Measurements from ENCODE around the gene EXOG.
A peak's percentile ranks its signal among the peaks of the same experiment; 100 is the strongest.

Gene EXOG

DNA sequence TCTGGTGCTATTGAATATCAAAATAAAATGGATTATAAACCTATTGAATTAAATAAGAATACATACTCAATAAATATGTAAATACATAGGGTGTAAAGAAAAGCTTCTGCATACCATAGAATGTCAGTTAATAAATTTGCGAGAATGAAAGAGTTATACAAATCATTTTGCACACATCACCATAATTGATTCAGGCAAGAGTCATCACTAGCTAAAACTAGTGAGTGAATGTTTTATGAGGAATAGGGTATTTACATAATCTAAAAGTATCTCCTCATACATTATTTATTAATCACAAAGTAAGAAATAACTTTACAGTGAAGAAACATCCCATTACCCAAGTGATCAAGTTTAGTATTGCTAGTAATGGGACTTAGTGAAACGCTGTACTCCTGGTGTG, 13.6 kb downstream of the EXOG start:
- DNase-seq (ENCODE audit: low read depth, low spot score) = no peak

GRCh38 chr3:38510631-38511030, 14.5 kb downstream of the EXOG start:
- no peak for DNase-seq (ENCODE audit: low read depth, low spot score)

DNA sequence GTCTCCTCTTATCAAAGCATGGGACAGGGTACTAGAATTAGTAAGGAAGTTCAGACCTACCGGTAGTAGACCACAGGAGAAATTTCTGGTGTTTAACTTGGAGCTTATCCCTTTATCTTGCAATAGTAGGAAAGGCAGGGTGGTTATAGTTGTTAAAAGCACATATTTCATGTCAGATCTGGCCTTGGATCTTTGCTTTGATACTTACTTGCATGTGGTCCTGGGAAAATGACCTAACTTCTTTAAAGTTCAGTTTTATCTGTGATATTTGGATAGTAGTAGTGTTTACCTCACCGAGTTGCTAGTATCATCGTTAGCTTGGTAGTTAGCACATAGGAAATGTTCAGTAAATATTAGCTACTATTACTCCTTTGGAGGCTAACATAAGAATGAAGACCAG, 15.4 kb downstream of the EXOG start:
- no peak for DNase-seq (ENCODE audit: low read depth, low spot score)

DNA sequence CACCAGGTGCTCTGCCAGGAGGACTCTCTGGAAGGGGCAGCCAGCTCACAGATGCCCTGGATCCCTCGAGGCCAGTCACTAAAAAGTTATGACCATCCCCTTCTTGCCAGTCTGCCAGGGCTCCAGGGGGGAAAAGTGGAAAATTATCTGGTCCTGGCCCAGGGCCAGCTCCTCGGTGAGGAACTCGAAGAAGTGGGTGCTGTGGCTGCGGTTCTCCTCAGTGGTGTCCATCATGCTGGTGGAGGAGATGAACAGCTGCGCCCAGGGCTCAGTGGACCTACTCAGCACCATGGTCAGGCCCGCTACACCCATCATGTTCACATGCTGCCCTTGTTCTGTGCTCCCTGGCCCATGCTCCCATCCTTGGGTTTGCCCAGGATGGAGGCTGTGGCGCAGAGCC, 19.2 kb downstream of the EXOG start:
- no peak for DNase-seq (ENCODE audit: low read depth, low spot score)

DNA sequence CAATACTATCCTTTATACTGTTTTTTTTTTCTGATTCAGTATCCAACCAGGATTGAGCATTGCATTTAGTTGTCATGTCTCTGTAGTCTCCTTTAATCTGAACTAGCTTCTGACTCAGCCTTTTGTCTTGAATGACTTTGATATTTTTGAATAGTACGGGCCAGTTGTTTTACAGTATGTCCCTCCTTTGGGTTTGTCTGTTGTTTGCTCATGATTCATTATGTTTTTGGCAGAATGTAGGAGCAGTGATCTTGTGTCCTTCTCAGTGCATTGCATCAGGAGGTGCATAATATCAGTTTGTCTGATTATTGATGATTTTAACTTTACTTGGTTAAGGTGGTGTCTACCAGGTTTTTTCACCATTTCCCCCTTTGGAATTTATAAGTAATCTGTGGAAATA, 20.5 kb downstream of the EXOG start:
- DNase-seq (ENCODE audit: low read depth, low spot score) = no peak

- DNase-seq (ENCODE audit: low read depth, low spot score) = no peak
These were observed 22.9 kb downstream of the EXOG start for GRCh38 chr3:38519000-38519399.

GRCh38 chr3:38519651-38520050, 23.5 kb downstream of the EXOG start:
- no peak for DNase-seq (ENCODE audit: low read depth, low spot score)

GRCh38 chr3:38521391-38521987, 25.3 kb downstream of the EXOG start:
- DNase-seq (ENCODE audit: low read depth, low spot score) = peak; percentile 45

GRCh38 chr3:38522002-38522401, 25.9 kb downstream of the EXOG start:
- DNase-seq (ENCODE audit: low read depth, low spot score) = no peak

GRCh38 chr3:38524141-38524739, 28.1 kb downstream of the EXOG start:
- DNase-seq (ENCODE audit: low read depth, low spot score) = no peak

DNA sequence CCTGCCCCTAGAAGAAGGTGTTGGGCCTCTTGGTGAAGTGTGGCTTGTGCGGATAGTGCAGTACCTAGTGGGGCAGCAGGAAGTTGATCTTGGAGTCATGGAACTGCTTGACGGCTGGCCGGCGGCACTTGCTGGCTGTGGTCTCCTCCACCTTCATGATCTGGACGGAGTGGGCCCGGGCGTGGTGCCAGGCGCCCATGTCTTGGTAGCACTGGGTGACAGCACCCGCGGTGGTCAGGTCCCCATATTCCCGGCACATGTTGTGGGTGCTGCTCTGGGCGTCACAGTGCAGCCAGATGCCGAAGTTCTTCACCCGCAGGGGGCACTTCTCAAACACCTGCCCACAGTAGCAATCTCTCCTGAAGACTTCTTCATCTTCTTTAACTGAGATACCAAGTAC, 30.7 kb downstream of the EXOG start:
- DNase-seq (ENCODE audit: low read depth, low spot score) = no peak

GRCh38 chr3:38528457-38528856, 32.3 kb downstream of the EXOG start:
- no peak for DNase-seq (ENCODE audit: low read depth, low spot score)

DNA sequence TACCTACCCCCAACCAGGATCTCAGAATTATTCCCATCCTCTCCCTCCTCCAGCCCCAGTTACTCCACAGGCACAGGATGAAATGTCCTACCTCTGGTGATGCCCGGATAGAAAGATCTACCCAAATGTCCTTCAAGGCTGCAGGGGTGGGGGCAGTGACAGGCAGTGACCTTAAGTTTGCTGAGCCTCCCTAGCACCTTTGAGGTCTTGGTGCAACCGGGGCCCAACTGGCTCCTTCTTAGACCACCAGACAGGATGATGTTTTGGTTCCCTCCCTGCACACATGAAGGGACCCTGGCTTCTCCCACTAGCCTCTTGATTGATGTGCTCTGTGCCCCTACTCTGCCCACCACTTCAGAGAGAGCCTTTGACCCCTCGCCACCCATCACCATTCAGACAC, 36.4 kb downstream of the EXOG start:
- no peak for DNase-seq (ENCODE audit: low read depth, low spot score)

DNA sequence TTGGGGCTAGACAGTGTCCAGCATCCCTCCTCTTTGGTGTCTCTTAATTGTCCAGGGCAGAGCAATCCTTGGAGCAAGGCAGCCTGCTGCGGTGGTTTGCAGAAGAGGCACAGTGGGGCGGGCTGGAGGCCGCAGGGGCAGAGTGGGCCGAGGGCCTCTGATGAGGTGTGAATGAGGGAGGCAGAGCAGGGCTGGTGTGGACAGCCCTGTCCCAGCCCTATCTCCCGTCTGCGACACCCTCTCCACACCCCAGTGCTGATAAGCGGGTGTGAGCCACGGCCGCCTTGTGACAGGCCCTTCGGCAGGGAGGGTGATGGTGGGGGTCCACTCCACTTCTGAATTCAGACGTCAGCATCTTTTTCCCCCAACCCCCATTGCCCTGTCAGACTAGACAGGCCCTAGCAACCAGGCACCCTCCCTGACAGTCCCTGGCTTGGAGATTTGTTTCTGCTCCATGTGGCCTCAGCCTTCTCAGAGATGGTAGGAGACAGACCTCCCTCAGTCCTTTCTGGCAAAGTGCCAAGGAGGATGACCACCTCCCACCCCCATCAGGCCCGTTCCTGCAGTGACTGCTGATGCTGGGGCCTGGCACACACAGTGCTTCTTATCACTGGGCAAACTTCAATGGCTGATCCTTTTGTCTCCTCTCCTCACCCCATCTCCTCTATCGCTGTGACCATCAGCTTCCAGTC, 37.3 kb downstream of the EXOG start:
- no peak for DNase-seq (ENCODE audit: low read depth, low spot score)

DNA sequence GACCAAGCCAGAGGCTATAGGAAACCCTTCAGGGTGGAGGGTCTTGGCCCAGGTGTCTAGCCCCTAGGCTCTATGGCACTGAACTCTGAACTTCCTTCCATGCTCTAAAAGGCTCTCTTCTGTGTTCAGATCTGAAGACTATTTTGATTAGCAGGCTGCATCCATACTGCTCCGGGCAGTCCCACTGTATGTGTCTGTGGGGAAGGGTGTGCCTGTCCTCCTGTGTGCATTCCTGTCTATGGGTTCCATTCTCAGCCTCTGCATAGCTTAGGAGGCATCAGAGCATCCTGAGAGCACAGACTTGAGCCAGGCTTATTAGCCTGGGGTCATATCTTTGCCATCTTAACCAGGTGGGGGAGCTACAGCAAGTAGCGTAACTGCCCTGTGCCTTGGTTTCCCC, 38.0 kb downstream of the EXOG start:
- DNase-seq (ENCODE audit: low read depth, low spot score) = no peak

GRCh38 chr3:38534604-38535003, 38.5 kb downstream of the EXOG start:
- no peak for DNase-seq (ENCODE audit: low read depth, low spot score)

GRCh38 chr3:38536671-38537070, 40.5 kb downstream of the EXOG start:
- DNase-seq (ENCODE audit: low read depth, low spot score) = no peak

- no peak for DNase-seq (ENCODE audit: low read depth, low spot score)
These were observed 42.7 kb downstream of the EXOG start for GRCh38 chr3:38538773-38539353.

- DNase-seq (ENCODE audit: low read depth, low spot score) = no peak
These were observed 45.7 kb downstream of the EXOG start for GRCh38 chr3:38541806-38542205.

DNA sequence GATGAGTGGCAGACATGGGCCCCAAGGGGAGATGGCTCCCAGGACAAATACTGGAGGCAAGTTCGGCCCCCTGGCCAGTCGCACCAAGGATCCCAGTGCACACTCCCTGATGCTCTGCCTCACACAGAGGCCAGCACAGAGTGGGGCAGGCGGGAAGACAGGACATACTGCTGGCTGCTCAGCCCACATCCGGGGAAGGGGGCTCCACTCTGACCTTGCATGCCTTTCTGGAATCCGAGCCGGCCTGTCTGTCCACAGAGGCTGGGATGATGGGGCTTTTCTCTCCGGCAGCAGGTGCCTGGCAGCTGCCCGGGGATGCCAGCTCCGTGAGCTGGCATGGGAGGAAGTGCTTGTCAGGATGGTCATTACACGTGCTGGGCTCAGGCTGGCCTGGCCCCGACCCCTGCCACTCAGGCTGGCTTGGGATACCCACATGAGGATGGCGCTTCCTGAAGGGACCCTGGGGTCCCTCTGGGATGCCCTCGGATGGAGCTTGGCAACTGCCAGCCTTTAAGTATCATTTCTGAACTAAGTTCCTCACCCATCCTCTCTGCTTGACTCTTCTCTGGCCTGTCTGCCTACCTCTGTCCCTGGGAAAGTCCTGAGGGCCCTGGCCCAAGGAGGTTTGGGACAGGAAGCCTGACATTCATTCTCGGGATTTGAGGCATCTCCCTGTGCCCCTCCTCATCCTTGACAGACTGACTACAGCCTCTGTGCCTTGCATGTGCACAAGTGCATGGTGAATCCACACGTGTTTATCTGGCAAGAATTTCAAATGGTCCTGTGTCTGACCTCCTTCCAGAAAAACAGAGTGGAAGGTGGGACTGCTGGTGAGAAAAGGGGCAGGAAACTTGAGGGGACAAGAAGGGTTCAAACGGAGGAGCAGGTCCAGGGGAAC, 46.5 kb downstream of the EXOG start:
- DNase-seq (ENCODE audit: low read depth, low spot score) = no peak

DNA sequence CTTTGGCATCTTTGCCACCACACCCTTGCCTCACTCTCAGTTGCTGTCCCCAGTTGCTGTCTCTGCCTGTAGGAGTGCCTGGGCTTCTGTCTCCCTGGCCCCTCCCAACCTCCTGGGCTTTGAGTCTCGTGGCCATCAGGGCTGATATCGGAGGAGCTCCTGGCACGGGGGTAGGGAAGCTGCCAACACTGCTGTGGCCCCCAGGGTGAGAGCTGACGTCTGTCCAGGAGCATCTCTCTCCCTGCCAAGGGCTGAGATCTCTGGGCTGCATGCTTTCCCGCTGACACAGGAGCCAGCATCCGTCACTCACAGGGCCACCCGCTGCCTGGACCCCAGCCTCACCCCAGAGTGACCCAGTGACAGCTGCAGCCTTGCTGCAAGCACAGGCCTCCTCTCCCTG, 47.4 kb downstream of the EXOG start:
- no peak for DNase-seq (ENCODE audit: low read depth, low spot score)

GRCh38 chr3:38544926-38545325, 48.8 kb downstream of the EXOG start:
- no peak for DNase-seq (ENCODE audit: low read depth, low spot score)
